Posterior vena cava (tissue), 2 donors: ENCODE measurements around the gene SMAD3. TPM values are rescaled to one million over a fixed set of nuclear protein-coding genes. Genes with fewer than 3 reads are reported as not detected.
"Not testable (repeated sequence)": the region's sequence is repeated elsewhere in the genome, so short reads cannot be mapped to it uniquely, and the experiment has no call there.

Experiments
- DNase-seq: peaks from one replicate; pipeline ENCODE4 v3.0.0-alpha.2; 2020; ENCODE audit warnings: low spot score
- intact Hi-C, 2 donors: fragments of 100-400 bp; cut with DNase I; formaldehyde crosslinking; loops; one replicate each; pipeline versions ENCODE4 v1.14.1 to v1.14.2; 2022 to 2023
- total RNA-seq, 2 donors: library from RNA; stranded (reverse); fragmentation: NEBNext Ultra II Directional; extraction: Animal tissue kit (Norgen Biotek cat#: 25700); gene quantifications; one replicate each; pipeline ENCODE4 v1.2.1, GENCODE V29; 2021
- donor health status: DM: yes; HTN: yes; CAD: no.
- donor health status: DM: yes; HTN: yes; CAD: no.

The SMAD3 gene
- total RNA-seq, 2 donors from 2014 or later: 56.3 to 62.7 TPM

DNA sequence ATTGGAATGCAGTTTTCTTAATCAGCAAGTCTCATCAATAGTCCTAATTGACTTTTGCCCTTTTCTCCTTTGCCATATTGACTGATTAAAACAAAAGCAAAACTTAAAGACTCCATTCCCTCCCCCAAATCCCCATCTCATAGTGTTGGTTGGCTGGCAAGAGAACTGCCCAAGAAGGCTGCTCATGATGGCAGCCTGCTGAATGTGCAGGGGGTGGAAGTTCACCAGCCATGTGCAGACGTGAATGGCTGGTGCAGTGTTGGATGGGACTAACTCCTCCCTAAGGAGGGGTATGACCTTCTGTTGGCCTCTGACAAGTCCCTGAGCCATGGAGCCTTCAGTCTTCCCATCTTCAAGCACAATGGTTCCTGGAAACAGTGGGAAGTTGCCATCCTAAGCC lies 7.0 kb downstream of the SMAD3 start:
- DNase-seq: no peak
- intact Hi-C loops: no loop called here

GRCh38 chr15:67072958-67073357 lies 7.6 kb downstream of the SMAD3 start:
- DNase-seq: no peak
- intact Hi-C loops: no loop called here

DNA sequence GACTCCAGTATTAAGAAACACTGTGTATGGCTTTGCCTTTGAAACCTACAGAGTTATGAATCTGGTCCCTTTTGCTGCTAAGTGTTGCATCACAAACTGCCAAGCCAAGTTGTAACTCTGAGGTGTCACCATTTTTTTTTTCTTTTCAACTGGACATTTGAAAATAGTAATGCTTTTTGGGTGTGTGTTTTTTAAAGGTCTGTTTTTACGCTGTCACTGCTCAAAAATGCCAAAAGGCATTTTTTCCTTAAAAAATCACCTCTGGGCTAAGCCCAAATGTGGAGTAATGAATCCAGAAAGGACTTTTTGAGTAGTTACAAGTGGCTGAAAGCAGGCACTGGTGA lies 9.5 kb downstream of the SMAD3 start:
- intact Hi-C loops: no loop called here

GRCh38 chr15:67075555-67076135 lies 10.2 kb downstream of the SMAD3 start:
- intact Hi-C loops: not testable (repeated sequence)
- DNase-seq: peak; percentile 28

More for the DNA sequence above, 9.5 kb downstream of the SMAD3 start:
- DNase-seq: no peak

GRCh38 chr15:67076147-67076843 lies 10.9 kb downstream of the SMAD3 start:
- intact Hi-C loops: no loop called here
- peak; percentile 75 for DNase-seq

GRCh38 chr15:67077641-67078215 lies 12.3 kb downstream of the SMAD3 start:
- DNase-seq: no peak
- intact Hi-C loops: no loop called here

GRCh38 chr15:67079361-67079760 lies 14.0 kb downstream of the SMAD3 start:
- intact Hi-C loops: no loop called here

GRCh38 chr15:67080118-67080899 lies 14.9 kb downstream of the SMAD3 start:
- intact Hi-C loops: no loop called here
- DNase-seq: peak; percentile 87

More at GRCh38 chr15:67079361-67079760, 14.0 kb downstream of the SMAD3 start:
- DNase-seq: no peak

GRCh38 chr15:67080900-67081431 lies 15.6 kb downstream of the SMAD3 start:
- DNase-seq: peak; percentile 85
- intact Hi-C loops: no loop called here

DNA sequence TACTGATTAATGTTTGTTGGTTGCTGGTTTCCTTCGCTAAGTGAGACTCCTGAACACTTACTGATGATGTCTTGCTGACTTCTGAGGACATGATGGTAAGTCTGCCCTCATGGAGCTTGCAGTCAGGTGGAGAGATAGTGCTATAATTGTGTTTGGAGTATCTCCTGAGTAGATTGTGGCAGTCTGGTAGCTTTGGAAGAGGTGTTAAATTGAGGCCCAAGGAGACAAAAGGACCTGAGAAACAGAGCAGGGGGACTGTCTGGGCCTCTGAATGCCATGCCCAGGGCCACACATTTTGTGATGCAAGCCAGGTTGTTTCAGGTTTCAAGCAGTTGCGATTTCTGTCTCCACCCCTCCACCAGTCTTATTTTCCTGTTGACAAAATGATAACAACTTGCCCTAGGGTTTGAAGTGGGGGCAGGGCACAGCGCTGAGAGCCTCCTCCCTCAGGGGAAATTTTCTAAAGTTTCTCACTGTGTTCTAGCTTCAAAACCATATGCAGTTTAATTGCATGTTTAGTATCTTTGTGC lies 16.7 kb downstream of the SMAD3 start:
- intact Hi-C loops: no loop called here
- DNase-seq: no peak

DNA sequence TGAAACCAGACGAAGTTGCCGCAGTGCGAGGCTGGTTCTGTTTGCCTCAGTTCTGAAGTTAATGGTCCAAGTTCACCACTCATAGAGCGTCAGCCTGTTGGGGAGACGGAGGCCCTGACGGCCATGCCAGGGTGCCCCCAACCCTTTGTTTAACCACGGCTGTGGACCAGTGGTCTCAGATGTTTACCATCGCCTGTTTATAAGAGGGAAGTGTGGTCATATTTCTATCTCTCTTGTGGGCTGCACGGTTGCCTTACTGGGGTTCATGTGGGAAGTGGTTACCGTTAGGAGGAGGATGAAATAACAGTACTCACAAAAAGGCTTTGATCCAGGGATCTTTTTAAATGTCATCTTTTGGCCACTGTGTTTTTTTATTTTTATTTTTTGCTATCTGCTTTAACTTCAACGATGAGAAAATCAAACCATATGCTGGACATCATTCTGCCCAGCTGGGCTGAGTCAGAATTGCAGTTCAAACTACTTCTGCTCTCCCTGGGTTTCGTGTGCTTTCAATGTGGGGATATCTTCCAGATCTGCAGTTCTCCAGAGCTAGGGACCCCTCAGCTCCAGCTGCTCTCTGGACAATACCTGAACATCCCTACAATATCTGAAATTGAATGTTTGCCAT lies 17.8 kb downstream of the SMAD3 start:
- intact Hi-C loops: no loop called here
- DNase-seq: no peak

GRCh38 chr15:67084561-67084960 lies 19.2 kb downstream of the SMAD3 start:
- no peak for DNase-seq
- intact Hi-C loops: no loop called here

GRCh38 chr15:67085237-67085817 lies 19.9 kb downstream of the SMAD3 start:
- no peak for DNase-seq
- intact Hi-C loops: no loop called here

- DNase-seq: no peak
- intact Hi-C loops: no loop called here
Measured at GRCh38 chr15:67085818-67086636, 20.6 kb downstream of the SMAD3 start.

DNA sequence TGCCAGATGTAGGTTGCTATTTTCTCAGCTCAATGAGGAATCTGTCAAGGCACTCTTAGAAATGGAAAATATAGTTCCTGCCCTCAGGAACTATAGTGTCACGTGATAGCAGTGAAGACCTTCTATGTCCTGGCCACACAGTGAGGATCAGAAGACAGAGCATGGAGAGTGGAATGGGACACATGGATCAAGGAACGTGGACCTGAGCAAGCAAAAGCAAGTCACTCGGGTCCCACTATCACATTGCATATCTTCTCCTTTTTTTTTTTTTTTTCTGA lies 21.2 kb downstream of the SMAD3 start:
- DNase-seq: peak; percentile 9
- intact Hi-C loops: no loop called here

DNA sequence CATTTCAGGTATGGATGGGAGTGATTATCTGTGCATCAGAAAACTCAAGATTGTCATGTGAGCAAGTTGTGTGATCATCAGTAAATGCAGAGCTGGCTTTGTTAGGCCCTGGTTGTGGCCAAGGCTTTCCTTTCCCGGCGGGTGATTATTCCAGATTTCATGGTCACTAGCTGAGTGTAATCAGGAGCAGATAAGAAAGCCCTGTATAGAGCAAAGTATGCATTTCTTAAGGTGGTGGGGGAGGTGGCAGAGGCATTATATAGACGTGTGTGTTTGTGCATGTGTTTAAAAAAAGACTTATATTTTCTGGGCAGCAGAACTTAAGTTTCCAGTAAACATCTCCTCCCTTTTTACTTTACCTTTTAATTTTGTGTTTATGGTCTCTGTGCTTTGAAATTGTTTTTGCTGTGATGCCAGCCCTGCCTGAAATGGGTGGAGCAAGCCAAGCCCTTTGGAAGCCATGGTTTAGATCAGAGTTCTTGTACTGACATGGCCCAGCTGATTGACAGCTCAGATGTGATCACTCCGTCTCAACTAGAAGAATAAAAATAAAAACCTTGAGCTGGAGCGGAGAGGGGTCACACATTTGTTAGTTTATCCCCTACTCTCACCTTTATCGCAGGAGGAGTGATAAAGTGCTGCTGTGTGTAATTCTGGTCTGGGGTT lies 22.2 kb downstream of the SMAD3 start:
- intact Hi-C loops: no loop called here

GRCh38 chr15:67089217-67090193 lies 24.1 kb downstream of the SMAD3 start:
- peak; percentile 53 for DNase-seq
- intact Hi-C loops: no loop called here

More for the DNA sequence above, 22.2 kb downstream of the SMAD3 start:
- DNase-seq: peak; percentile 16
